Measurements from ENCODE around the gene ZNF396. TPM values are rescaled to one million over a fixed set of nuclear protein-coding genes. Genes with fewer than 3 reads are reported as not detected.

The ZNF396 gene
- total and polyA plus RNA-seq, 11 donors, result 0.19 to 2.2 (median 0.72) TPM

DNA sequence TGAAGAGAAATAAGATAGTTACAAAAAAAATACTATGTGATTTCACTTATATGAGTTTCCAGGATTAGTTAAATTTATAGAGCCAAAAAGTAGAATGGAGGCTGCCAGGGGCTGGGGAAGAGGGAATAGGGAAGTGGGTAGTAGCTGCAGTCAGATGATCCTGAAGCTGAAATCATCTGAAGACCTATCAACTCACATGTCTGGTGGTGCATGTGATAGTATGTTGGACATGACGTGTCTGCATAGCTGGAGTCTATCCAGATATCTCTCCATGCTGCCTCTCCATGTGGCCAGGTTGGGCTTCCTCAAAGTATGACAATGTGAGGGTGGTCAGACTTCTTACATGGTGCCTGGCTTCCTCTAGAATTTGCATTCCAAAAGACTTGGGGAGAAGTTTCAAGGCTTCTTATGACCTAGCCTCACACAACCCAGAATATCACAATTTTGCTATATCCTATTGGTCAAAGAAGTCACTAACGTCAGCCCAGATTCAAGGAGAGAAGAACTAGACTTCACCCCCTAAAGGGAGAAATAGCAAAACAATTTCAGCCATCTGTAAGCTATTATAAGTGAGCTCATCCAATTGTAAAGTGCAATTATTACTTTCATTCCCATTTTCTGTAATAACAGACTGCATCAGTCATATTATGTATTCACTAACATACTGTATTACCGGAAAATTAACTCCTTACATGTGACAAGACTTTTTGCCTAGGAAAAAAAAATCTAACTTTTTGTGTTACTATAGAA lies 14.0 kb upstream of the ZNF396 start:
- H3K27ac ChIP-seq, result no peak overlapping the region
- DNase-seq (no peak), ATAC-seq (no peak)
- TF ChIP-seq, protein P1, sequence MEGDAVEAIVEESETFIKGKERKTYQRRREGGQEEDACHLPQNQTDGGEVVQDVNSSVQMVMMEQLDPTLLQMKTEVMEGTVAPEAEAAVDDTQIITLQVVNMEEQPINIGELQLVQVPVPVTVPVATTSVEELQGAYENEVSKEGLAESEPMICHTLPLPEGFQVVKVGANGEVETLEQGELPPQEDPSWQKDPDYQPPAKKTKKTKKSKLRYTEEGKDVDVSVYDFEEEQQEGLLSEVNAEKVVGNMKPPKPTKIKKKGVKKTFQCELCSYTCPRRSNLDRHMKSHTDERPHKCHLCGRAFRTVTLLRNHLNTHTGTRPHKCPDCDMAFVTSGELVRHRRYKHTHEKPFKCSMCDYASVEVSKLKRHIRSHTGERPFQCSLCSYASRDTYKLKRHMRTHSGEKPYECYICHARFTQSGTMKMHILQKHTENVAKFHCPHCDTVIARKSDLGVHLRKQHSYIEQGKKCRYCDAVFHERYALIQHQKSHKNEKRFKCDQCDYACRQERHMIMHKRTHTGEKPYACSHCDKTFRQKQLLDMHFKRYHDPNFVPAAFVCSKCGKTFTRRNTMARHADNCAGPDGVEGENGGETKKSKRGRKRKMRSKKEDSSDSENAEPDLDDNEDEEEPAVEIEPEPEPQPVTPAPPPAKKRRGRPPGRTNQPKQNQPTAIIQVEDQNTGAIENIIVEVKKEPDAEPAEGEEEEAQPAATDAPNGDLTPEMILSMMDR (IDR thresholded peaks at IDR 0.05), result no peak
- TF ChIP-seq POLR2A (IDR thresholded peaks at IDR 0.05), result no peak
- H3K27me3 ChIP-seq, result peaks cover 0 to 3% (median 0%) of the 10 kb centered on the region in 9 donors
- 26 to 79% (median 63%) methylated on average over 3 of the region's 3 CpGs for WGBS, 4 donors
- no peak overlapping the region for H3K4me3 ChIP-seq
- no peaks in the 10 kb centered on the region for H3K36me3 ChIP-seq
- H3K4me1 ChIP-seq, result peaks cover 0 to 5% (median 0%) of the 10 kb centered on the region in 12 donors
- peaks cover 0 to 6% (median 0%) of the 10 kb centered on the region in 12 donors for H3K9me3 ChIP-seq
- intact Hi-C loops (cut with DNase I), result loop anchor here in 2 of 10 donors (10.0 kb wide), 2 partner anchors 544 to 554 kb away; no protein-coding TSS in a partner anchor

DNA sequence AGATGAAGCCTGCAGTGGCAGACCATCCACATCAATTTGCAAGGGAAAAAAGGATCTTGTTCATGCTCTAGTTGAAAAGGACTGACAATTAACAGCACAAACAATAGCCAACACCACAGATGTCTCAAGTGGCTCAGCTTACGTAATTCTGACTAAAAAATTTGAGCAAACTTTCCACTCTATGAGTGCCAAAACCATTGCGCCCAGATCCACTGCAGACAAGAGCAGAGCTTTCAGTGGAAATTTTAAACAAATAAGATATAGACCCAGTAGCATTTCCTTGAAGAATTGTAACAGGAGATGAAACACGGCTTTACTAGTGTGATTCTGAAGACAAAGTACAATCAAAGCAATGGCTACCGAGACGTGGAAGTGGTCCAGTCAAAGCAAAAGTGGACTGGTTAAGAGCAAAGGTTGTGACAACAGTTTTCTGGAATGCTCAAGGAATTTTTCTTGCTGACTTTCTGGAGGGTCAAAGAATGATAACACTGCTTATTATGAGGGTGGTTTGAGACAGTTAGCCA lies 12.0 kb upstream of the ZNF396 start:
- intact Hi-C loops (cut with DNase I), result loop anchor here in 6 of 10 donors (5.0 to 10.0 kb wide), 6 partner anchors 196 to 896 kb away; partner anchors contain the start of gene GALNT1 (in 1 of the 6)
- no peak for TF ChIP-seq POLR2A (IDR thresholded peaks at IDR 0.05)
- TF ChIP-seq, protein P1 (IDR thresholded peaks at IDR 0.05), result no peak
- DNase-seq (peak in 1 of 5 donors; percentile 37), ATAC-seq (peak in 3 of 4 donors; percentile 66 to 85 (median 80))
- H3K36me3 ChIP-seq, result no peaks in the 10 kb centered on the region
- peak overlapping the region in 9 of 12 donors; percentile 0 to 77 (median 23) for H3K27ac ChIP-seq
- peak overlapping the region in 3 of 12 donors; percentile 12 to 27 (median 17) for H3K4me3 ChIP-seq
- H3K4me1 ChIP-seq, result peaks cover 0 to 5% (median 0%) of the 10 kb centered on the region in 12 donors
- peaks cover 0 to 6% (median 0%) of the 10 kb centered on the region in 12 donors for H3K9me3 ChIP-seq
- H3K27me3 ChIP-seq, result peaks cover 0 to 3% (median 0%) of the 10 kb centered on the region in 9 donors
- WGBS, 4 donors, result 32 to 55% (median 44%) methylated on average over 5 of the region's 5 CpGs

DNA sequence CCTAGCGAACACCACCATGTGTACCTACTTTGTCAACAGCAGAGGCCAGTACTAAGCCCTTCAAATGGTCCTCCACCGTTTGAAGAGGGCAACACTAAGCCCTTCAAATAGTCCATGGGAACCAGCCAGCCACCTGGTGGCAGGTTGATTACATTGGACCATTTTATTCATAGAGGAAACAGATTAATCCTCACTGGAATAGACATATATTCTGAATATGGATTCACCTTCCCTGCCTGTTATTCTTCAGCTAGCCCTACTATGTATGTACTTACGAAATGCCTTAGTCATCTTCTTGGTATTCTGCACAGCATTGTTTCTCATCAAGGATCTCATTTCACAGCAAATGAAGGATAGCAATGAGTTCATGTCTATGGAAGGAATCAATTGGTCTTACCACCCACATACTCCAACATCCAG lies 10.0 kb upstream of the ZNF396 start:
- intact Hi-C loops (cut with DNase I), result loop anchor here in 6 of 10 donors (5.0 to 10.0 kb wide), 6 partner anchors 198 to 898 kb away; partner anchors contain the start of gene GALNT1 (in 1 of the 6)
- H3K27ac ChIP-seq, result peak overlapping the region in 1 of 12 donors; percentile 16
- H3K4me3 ChIP-seq, result no peak overlapping the region
- WGBS, 4 donors, result 62 to 79% (median 65%) methylated on average over 3 of the region's 3 CpGs
- H3K27me3 ChIP-seq, result peaks cover 0 to 3% (median 0%) of the 10 kb centered on the region in 9 donors
- peaks cover 0 to 5% (median 0%) of the 10 kb centered on the region in 12 donors for H3K9me3 ChIP-seq
- peak in 1 of 5 donors; percentile 17 for DNase-seq
- peaks cover 0 to 5% (median 0%) of the 10 kb centered on the region in 12 donors for H3K4me1 ChIP-seq
- peak in 1 of 4 donors; percentile 20 for ATAC-seq
- no peaks in the 10 kb centered on the region for H3K36me3 ChIP-seq
- TF ChIP-seq, protein P1 (IDR thresholded peaks at IDR 0.05), result no peak
- no peak for TF ChIP-seq POLR2A (IDR thresholded peaks at IDR 0.05)

Measured in heart left ventricle (tissue), 16 donors.